Bronchial epithelial cell (primary cell): ENCODE results near the gene CDHR1. TPM values are rescaled to one million over a fixed set of nuclear protein-coding genes. Genes with fewer than 3 reads are reported as not detected.
A peak's percentile ranks its signal among the peaks of the same experiment; 100 is the strongest.
"Not testable (repeated sequence)": the region's sequence is repeated elsewhere in the genome, so short reads cannot be mapped to it uniquely, and the experiment has no call there.

Experiments used
- DNase-seq: peaks from one replicate; pipeline ENCODE4 v3.0.0-alpha.2; 2010; ENCODE audit warnings: low read depth
- FAIRE-seq: peaks from 2 replicates; lab custom pipeline; 2011; peaks lifted over from hg19 to GRCh38; lab: Jason Lieb, UNC
- H3K27me3 ChIP-seq: 2 replicates; pipeline ENCODE4 v1.5.1; 2011; ENCODE audit warnings: low read length; ENCODE audit not compliant: control insufficient read depth, insufficient read depth
- H3K36me3 ChIP-seq: 2 replicates; pipeline ENCODE4 v1.5.1; 2011; ENCODE audit warnings: low read length; ENCODE audit not compliant: control insufficient read depth, insufficient read depth
- H3K4me3 ChIP-seq: 2 replicates; pipeline ENCODE4 v1.5.1; 2011; ENCODE audit warnings: mild to moderate bottlenecking, low read depth, low read length, control low read depth
- total RNA-seq: library from RNA; depleted of rRNA; stranded (reverse); fragments of >200 nt; gene quantifications from 2 replicates; pipeline ENCODE4 v1.2.1, GENCODE V29; 2014
- TF ChIP-seq, protein P1 (sequence below): IDR thresholded peaks from 2 replicates; pipeline ENCODE4 v1.5.1; 2011; ENCODE audit warnings: mild to moderate bottlenecking, moderate library complexity, low read length, control low read depth, inconsistent platforms; ENCODE audit not compliant: insufficient read depth, severe bottlenecking

CDHR1 gene
- total RNA-seq, 1 donor from 2014 or later, result 0.53 TPM

DNA sequence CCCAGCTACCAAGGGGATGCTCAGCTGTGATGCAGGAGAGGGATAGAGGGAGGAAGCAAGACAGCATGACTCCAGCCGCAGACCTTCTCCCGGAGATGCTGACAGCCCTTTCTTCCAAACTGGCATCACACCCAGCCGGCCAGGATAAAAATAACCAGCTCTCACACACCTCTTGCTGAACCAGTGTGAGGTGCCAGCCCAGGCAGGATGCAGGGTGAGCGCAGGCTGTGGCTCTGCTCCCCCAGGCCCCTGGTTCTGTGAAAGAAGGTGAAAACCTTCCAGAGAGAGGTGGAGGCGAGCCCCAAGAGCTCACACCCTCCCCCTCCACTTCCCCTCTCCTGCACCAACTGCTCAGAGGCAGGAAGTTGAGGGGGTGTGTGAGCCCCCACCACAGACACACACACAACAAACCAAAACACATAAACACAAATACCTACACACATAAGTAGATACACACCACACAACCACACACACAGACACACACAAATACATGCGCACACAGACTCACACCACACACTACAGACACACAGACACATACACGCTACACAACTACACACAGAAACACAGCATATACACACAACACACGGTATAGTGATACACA lies 16.7 kb upstream of the CDHR1 start:
- Histone ChIP-seq H3K27me3 (no peaks in the 10 kb centered on the region), H3K36me3 (no peaks in the 10 kb centered on the region), H3K4me3 (no peak overlapping the region)
- FAIRE-seq, result no peak
- TF ChIP-seq, protein P1, sequence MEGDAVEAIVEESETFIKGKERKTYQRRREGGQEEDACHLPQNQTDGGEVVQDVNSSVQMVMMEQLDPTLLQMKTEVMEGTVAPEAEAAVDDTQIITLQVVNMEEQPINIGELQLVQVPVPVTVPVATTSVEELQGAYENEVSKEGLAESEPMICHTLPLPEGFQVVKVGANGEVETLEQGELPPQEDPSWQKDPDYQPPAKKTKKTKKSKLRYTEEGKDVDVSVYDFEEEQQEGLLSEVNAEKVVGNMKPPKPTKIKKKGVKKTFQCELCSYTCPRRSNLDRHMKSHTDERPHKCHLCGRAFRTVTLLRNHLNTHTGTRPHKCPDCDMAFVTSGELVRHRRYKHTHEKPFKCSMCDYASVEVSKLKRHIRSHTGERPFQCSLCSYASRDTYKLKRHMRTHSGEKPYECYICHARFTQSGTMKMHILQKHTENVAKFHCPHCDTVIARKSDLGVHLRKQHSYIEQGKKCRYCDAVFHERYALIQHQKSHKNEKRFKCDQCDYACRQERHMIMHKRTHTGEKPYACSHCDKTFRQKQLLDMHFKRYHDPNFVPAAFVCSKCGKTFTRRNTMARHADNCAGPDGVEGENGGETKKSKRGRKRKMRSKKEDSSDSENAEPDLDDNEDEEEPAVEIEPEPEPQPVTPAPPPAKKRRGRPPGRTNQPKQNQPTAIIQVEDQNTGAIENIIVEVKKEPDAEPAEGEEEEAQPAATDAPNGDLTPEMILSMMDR, result no peak
- DNase-seq, result peak; percentile 50

DNA sequence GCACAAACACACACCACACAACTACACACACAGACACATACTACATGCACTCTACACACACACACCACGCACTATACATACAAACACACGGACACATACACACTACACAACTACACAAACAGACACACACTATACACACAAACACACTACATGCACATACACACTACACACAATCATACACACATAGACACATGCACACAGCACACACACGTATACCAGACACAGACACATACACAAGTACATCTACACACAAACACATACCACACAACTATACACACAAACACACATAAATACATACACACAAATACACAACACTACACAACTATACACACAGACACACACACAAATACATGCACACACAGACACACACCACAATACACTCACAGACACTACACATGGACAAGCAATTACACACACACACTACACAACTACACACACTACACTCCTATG lies 16.2 kb upstream of the CDHR1 start:
- H3K27me3 ChIP-seq, result no peaks in the 10 kb centered on the region
- no peak overlapping the region for H3K4me3 ChIP-seq
- TF ChIP-seq, protein P1, result no peak
- DNase-seq (no peak), FAIRE-seq (peak; percentile 99)
- H3K36me3 ChIP-seq, result no peaks in the 10 kb centered on the region

DNA sequence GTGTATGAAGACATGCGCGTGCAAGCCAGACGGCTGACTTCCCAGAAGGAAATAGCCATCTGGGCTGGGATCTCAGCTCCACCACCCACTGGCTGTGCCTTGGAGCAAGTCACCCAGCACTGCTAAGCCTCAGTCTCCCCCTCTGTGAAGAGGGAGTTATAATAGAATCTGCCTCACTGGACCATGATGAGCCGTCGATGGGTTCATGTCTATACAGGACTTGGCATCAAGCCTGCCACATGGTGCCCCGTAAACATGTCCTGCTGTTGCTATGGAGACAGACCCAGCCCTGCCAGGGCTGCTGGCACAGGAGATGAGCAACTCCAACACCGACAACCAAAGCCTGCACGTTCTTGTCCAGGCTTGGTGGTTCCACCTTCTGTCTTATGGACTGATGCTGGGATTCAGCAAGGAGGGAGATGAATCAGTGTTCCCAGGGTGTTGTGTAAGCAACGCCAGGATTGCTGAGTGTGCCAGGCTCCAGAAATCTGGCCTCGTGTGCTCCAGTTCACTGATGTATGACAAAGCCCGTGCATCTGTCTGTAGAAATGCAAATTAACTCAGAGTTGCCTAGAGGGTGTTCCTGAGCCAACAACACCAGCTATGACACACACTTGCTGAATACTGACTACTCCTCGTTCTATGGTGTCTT lies 15.2 kb upstream of the CDHR1 start:
- DNase-seq, result peak; percentile 100
- no peaks in the 10 kb centered on the region for H3K27me3 ChIP-seq
- no peak overlapping the region for H3K4me3 ChIP-seq
- H3K36me3 ChIP-seq, result no peaks in the 10 kb centered on the region
- TF ChIP-seq, protein P1, result no peak
- peak; percentile 99 for FAIRE-seq

DNA sequence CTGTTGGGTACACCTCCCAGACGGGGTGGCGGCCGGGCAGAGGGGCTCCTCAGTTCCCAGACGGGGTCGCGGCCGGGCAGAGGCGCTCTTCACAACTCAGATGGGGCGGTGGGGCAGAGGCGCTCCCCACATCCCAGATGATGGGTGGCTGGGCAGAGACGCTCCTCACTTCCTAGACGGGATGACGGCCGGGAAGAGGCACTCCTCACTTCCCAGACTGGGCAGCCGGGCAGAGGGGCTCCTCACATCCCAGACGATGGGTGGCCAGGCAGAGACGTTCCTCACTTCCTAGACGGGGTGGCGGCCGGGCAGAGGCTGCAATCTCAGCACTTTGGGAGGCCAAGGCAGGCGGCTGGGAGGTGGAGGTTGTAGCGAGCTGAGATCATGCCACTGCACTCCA lies 14.0 kb upstream of the CDHR1 start:
- H3K4me3 ChIP-seq, H3K36me3 ChIP-seq, DNase-seq, FAIRE-seq, H3K27me3 ChIP-seq: not testable (repeated sequence)

DNA sequence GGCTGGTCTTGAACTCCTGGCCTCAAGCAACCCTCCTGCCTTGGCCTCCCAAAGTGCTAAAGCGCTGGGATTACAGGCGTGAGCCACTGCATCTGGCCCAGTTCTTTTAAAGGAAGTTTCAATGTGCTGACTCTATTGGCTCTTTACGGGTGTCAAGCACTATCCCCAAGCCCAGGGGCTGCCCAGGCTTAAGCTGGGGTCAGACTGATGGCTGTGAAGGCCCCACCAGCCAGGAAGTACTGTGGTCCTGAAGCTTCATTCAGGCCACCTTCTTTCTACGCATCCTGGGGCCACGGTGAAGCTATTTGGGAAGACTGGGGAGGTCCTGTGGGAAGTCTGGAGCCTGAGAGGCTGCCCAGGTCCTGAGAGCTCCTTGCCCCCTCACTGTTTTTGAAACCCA lies 12.7 kb upstream of the CDHR1 start:
- Histone ChIP-seq H3K27me3 (no peaks in the 10 kb centered on the region), H3K36me3 (no peaks in the 10 kb centered on the region), H3K4me3 (no peak overlapping the region)
- TF ChIP-seq, protein P1, result no peak
- DNase-seq (no peak), FAIRE-seq (no peak)

DNA sequence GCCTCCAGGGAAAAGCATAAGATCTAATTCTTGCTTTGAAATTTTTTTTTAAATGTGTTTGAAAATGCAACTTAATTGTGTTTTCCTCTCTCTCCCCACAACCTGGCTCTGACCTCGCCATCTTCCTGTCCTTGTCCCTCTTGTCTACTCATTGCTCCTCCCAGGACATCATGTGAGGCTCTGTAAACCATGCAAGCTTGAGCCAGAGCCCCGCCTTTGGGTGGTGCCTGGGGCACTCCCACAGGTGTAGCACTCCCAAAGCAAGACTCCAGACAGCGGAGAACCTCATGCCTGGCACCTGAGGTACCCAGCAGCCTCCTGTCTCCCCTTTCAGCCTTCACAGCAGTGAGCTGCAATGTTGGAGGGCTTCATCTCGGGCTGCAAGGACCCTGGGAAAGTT lies 9.8 kb upstream of the CDHR1 start:
- Histone ChIP-seq H3K4me3 (no peak overlapping the region), H3K27me3 (no peaks in the 10 kb centered on the region), H3K36me3 (no peaks in the 10 kb centered on the region)
- FAIRE-seq, result peak; percentile 58
- peak; percentile 21 for DNase-seq
- TF ChIP-seq, protein P1, result no peak
